ENCODE data around the gene SLN.
A peak's percentile ranks its signal among the peaks of the same experiment; 100 is the strongest.

SLN gene

DNA sequence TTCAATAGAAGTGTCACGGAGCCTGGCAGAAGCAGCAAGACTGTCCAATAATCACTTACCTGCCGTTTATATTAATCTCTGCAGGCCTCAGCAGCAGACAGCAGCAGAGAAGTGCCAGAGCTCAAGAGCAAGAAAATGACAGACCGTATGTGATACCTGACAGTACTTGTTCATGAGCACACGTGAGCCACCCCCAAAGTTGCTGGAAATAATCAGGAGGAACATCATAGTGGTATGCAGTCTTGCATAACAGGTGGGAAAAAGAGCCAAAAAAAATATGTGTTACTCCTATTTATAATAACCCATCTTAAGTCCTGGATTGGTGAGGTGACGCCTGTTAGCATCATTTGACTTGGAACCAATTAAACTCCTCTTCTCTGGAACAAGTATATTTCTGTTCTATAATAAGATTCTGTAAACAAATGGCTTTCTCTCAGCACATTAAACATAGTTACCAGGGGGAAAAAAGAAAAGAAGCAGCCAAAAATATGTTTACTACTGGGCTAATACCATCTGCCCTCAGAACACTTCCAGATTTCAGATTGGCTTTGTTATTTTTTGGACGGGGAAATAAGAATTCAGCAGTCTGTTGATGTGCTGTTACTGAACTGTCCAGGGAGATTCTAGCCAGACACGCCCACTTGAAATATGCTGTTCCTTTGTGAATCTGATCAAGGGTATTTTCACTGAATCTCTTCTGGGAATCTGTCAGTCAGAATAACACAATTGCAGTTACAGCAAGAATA is 7.9 kb upstream of the SLN start:
- TF ChIP-seq, protein P1, sequence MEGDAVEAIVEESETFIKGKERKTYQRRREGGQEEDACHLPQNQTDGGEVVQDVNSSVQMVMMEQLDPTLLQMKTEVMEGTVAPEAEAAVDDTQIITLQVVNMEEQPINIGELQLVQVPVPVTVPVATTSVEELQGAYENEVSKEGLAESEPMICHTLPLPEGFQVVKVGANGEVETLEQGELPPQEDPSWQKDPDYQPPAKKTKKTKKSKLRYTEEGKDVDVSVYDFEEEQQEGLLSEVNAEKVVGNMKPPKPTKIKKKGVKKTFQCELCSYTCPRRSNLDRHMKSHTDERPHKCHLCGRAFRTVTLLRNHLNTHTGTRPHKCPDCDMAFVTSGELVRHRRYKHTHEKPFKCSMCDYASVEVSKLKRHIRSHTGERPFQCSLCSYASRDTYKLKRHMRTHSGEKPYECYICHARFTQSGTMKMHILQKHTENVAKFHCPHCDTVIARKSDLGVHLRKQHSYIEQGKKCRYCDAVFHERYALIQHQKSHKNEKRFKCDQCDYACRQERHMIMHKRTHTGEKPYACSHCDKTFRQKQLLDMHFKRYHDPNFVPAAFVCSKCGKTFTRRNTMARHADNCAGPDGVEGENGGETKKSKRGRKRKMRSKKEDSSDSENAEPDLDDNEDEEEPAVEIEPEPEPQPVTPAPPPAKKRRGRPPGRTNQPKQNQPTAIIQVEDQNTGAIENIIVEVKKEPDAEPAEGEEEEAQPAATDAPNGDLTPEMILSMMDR (conservative IDR thresholded peaks at IDR 0.05; ENCODE audit: low read depth, low read length), result no peak
- DNase-seq (ENCODE audit: low read depth), result peak; percentile 26
- H3K4me3 ChIP-seq (ENCODE audit: low read depth, low read length), result no peak overlapping the region

DNA sequence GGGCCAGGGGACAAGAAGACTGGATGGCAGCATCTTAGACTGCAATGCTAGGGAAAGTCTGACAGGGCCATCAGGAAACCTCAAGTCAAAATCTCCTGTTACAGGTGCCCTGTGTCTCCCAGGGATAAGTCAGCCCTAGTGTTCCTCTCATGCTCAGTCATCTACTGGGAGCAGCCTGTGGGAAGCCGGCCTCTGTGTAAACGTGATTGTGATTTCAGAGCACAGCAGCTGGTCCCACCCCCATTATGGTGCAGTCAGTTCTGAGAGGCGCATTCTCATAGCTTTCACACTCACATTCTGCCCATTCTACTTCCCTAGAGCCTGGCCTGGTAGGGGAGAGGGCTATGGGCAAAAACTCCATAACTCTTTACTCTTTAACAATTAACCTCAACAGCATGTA is 7.2 kb upstream of the SLN start:
- no peak for DNase-seq (ENCODE audit: low read depth)
- no peak overlapping the region for H3K4me3 ChIP-seq (ENCODE audit: low read depth, low read length)
- TF ChIP-seq, protein P1 (conservative IDR thresholded peaks at IDR 0.05; ENCODE audit: low read depth, low read length), result no peak

DNA sequence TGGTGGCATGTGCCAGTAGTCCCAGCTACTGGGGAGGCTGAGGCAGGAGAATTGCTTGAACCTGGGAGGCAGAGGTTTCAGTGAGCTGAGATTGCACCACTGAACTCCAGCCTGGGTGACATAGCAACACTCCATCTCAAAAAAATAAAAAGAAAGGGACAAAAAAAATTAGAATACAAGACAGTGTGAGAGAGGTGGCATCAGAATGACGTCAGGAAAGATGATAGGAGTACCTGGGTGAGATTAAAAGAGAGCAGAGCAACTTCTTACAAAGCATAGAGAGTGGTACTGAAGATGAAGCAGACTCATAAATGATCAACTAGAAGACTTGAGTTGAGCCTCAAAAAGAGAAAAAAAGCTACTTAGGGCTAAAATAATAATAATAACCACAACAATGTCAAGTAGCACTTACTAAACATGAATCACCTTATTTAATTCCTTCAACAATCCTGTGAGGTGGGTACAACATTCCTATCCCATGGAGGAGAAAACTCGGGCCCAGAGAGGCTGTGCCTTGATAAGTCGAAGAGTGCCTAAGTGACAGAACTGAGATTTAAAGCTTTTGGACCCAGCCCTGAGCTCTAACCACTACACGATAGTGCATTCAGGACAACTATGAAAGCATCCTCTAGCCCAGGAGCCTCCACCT is 5.2 kb upstream of the SLN start:
- TF ChIP-seq, protein P1 (conservative IDR thresholded peaks at IDR 0.05; ENCODE audit: low read depth, low read length), result no peak
- no peak overlapping the region for H3K4me3 ChIP-seq (ENCODE audit: low read depth, low read length)
- DNase-seq (ENCODE audit: low read depth), result no peak

DNA sequence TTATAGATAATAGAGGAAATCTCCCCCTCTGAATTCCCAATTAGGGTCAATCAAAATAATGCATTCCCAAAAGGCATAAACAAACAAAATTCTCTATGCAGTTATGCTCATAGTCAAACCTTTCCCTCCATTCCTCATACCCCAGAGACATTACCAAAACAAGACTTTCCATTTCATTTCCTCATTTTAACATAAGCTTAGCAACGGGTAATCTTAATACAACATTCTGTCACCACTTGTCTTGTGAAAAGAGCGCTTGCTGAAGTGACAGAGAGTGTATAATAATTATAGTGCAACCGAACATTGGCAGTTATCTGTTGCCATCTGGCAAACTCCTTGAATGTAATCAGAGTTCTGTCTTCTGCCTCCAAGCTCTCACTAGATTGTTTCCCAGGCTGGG is 1.2 kb upstream of the SLN start:
- TF ChIP-seq, protein P1 (conservative IDR thresholded peaks at IDR 0.05; ENCODE audit: low read depth, low read length), result no peak
- DNase-seq (ENCODE audit: low read depth), result no peak
- no peak overlapping the region for H3K4me3 ChIP-seq (ENCODE audit: low read depth, low read length)

DNA sequence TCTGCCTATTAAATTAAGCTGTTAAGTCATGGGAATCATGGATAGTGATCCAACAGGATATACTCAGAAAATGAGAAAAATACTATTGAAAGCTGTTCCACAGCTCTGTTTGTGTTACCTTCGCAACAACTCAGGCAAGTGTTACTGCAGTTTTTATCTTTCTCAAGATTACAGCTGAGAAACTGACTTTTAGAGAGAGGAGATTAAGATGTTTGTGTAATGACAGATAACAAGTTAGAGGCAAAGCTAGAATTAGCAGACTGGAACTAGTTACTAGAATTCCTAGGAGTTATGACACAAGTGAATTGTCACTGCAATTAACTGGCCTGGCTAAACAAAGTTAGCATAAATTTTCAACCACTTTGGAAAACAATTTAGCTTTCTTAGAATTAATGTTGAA is 1.6 kb downstream of the SLN start:
- H3K4me3 ChIP-seq (ENCODE audit: low read depth, low read length), result no peak overlapping the region
- DNase-seq (ENCODE audit: low read depth), result no peak
- TF ChIP-seq, protein P1 (conservative IDR thresholded peaks at IDR 0.05; ENCODE audit: low read depth, low read length), result no peak

DNA sequence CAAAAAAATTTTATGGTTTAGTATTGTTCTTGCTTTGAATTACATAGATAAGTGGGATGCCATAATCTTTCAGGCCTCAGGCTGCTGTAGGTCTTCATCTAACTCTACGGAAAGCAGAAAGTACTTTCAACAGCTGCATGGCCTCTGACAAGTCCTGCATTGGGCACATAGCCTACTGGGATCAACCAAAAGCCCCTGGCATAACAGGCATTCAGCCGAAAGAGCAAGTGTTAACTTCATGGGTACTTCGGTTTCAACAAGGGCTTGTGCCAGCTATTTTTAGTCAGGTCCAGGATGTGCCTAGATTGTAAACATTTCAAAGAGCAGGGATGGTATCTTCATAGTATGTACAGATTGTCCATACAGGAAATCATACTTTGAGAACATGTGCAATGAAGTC is 3.1 kb downstream of the SLN start:
- TF ChIP-seq, protein P1 (conservative IDR thresholded peaks at IDR 0.05; ENCODE audit: low read depth, low read length), result no peak
- no peak for DNase-seq (ENCODE audit: low read depth)
- no peak overlapping the region for H3K4me3 ChIP-seq (ENCODE audit: low read depth, low read length)

DNA sequence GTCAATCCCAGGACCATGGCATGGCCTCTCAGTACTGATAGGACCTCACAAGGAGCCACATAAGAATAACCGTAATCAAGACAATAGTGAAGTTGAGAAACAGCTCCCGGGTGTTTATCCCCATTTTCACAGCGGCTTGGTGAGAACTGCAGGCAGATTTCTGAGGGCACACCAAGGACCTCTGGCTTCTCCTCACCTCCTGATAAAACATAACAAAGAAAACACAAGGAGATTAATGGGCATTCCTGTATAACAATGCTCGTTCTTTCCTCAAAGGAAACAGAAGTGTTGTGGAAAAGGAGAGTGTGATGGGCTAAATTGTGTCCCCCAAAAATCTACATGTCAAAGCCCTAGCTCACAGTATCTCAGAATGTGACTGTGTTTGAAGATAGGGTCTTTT is 4.0 kb downstream of the SLN start:
- DNase-seq (ENCODE audit: low read depth), result no peak
- H3K4me3 ChIP-seq (ENCODE audit: low read depth, low read length), result no peak overlapping the region
- TF ChIP-seq, protein P1 (conservative IDR thresholded peaks at IDR 0.05; ENCODE audit: low read depth, low read length), result no peak

Measured in choroid plexus epithelial cell (primary cell).